Measurements from ENCODE around the gene ITGB1.
"Not testable (repeated sequence)": the region's sequence is repeated elsewhere in the genome, so short reads cannot be mapped to it uniquely, and the experiment has no call there.

The ITGB1 gene

DNA sequence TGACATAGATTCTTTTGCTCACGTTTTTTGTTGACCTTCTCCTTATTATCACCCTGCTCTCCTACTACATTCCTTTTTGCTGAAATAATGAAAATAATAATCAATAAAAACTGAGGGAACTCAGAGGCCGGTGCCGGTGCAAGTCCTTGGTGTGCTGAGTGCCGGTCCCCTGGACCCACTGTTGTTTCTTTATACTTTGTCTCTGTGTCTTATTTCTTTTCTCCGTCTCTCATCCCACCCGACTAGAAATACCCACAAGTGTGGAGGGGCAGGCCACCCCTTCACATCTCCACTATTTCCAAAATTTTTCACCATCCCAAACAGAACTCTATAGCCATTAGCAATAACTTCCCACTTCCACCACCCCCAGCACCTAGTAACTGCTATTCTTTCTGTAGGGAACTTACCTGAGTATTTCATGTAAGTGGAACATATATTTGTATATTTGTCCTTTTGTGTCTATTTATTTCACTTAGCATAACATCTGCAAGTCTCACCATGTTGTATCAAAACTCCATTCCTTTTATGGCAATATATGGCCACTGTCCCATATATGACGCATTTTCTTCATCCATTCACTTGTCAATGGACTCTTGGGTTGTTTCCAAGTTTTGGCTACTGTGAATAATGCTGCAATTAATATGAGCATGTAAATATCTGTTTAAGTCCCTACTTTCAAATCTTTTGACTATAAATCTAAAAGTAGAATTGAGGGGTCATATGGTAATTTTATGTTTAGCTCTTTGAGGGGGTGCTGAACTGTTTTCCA lies 62.6 kb downstream of the ITGB1 start:
- DNase-seq (ENCODE audit: low read depth); H3K27me3 ChIP-seq (replicated peaks; ENCODE audit: control insufficient read depth, insufficient read depth, low read length); H3K9ac ChIP-seq (ENCODE audit: low read length); H3K4me1 ChIP-seq (ENCODE audit: control insufficient read depth, insufficient read depth, low read length); H3K4me3 ChIP-seq (ENCODE audit: low read length); H3K9me3 ChIP-seq (ENCODE audit: control insufficient read depth, low read length): not testable (repeated sequence)
- H3K36me3 ChIP-seq (ENCODE audit: control insufficient read depth, insufficient read depth, low read length, severe bottlenecking) = peaks cover 51% of the 10 kb centered on the region

DNA sequence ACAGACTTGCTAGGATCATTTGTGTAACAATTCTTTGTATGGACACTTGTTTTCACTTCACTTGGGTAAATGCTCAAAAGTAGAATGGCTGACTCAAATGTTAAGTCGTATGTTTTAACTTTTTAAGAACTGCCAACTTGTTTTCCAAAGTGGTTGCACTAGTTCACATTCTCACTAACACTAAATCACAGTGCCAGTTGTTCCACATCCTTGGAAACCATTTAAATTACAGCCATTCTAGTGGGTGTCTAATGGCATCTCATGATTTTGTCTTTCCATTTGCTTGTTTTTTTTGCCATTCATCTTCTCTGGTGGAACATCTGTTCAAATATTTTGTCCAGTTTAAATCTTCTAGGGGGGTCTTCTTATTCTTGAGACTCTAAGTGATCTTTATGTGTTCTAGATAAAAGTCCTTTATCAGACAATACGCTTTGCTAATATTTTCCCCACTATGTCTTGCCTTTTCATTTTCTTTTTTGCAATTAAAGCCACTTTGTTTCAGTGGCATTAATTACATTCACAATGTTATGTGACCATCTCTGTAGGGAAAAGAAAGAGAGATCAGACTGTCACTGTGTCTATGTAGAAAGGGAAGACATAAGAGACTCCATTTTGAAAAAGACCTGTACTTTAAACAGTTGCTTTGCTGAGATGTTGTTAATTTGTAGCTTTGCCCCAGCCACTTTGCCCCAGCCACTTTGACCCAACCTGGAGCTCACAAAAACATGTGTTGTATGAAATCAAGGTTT lies 63.9 kb downstream of the ITGB1 start:
- Histone ChIP-seq H3K9ac (ENCODE audit: low read length) (no peak overlapping the region), H3K9me3 (ENCODE audit: control insufficient read depth, low read length) (no peaks in the 10 kb centered on the region), H3K4me3 (ENCODE audit: low read length) (no peak overlapping the region), H3K4me1 (ENCODE audit: control insufficient read depth, insufficient read depth, low read length) (no peaks in the 10 kb centered on the region), H3K36me3 (ENCODE audit: control insufficient read depth, insufficient read depth, low read length, severe bottlenecking) (peaks cover 39% of the 10 kb centered on the region), H3K27me3 (replicated peaks; ENCODE audit: control insufficient read depth, insufficient read depth, low read length) (no peaks in the 10 kb centered on the region)
- no peak for DNase-seq (ENCODE audit: low read depth)

DNA sequence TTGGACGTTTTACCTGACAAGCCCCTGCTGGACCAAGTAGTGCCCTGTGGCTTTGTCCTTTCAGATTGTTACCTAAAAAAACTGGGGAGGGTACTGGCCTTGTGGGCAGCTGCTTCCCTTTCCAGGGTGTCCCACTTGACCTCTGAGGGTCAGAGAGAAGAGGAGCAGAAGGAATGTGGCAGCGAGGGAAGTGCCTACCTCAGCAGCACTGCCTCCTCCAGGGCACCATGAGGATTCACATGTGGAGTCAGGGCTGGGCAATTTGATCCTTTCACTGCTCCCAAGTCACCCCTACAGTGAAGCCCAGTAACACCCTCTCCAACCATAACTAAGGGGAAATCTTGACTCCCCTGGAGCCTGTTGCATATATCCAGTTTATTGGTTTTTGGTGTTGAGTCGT lies 64.6 kb downstream of the ITGB1 start:
- Histone ChIP-seq H3K9ac (ENCODE audit: low read length) (no peak overlapping the region), H3K36me3 (ENCODE audit: control insufficient read depth, insufficient read depth, low read length, severe bottlenecking) (peaks cover 33% of the 10 kb centered on the region), H3K9me3 (ENCODE audit: control insufficient read depth, low read length) (no peaks in the 10 kb centered on the region), H3K4me3 (ENCODE audit: low read length) (no peak overlapping the region), H3K27me3 (replicated peaks; ENCODE audit: control insufficient read depth, insufficient read depth, low read length) (no peaks in the 10 kb centered on the region), H3K4me1 (ENCODE audit: control insufficient read depth, insufficient read depth, low read length) (no peaks in the 10 kb centered on the region)
- no peak for DNase-seq (ENCODE audit: low read depth)

DNA sequence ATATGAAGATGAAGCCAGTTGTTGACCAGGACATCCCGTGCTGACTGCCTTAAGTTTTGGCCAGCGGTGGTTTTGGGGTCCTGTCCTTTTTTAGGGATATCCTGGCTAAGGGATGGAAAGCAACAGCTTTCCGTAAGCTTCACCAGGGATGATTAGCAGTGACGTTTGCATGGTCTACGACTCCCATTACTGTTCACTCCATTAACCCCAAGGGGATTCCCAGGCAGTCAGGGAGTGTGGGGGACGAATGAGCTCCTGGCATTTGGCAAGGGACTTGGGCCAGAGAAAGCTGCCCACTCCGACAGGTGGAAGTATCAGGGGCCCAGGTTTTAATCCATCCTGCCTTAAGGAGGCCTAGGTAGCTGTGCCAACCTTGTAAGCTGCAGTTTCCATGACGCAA lies 66.8 kb downstream of the ITGB1 start:
- Histone ChIP-seq H3K36me3 (ENCODE audit: control insufficient read depth, insufficient read depth, low read length, severe bottlenecking) (peaks cover 11% of the 10 kb centered on the region), H3K9me3 (ENCODE audit: control insufficient read depth, low read length) (no peaks in the 10 kb centered on the region), H3K27me3 (replicated peaks; ENCODE audit: control insufficient read depth, insufficient read depth, low read length) (no peaks in the 10 kb centered on the region), H3K4me1 (ENCODE audit: control insufficient read depth, insufficient read depth, low read length) (no peaks in the 10 kb centered on the region), H3K9ac (ENCODE audit: low read length) (no peak overlapping the region), H3K4me3 (ENCODE audit: low read length) (no peak overlapping the region)
- DNase-seq (ENCODE audit: low read depth) = no peak

DNA sequence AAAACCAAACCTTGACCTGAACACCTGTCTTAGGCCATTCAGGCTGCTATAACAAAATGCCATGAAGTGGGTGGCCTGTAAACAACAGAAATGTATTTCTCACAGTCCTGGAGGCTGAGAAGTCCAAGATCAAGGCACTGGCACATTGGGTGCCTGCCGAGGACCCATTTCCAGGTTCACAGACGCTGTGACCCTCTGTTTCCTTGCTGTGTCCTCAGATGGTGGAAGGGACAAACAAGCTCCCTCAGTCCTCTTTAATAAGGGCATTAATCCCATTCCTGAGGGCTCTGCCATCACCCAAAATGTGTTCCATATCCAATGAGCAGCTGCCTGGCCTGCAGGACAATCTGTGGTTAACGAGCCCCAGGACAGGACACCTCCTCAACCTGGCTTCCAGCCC lies 67.6 kb downstream of the ITGB1 start:
- H3K27me3 ChIP-seq (replicated peaks; ENCODE audit: control insufficient read depth, insufficient read depth, low read length) = no peaks in the 10 kb centered on the region
- no peaks in the 10 kb centered on the region for H3K4me1 ChIP-seq (ENCODE audit: control insufficient read depth, insufficient read depth, low read length)
- H3K36me3 ChIP-seq (ENCODE audit: control insufficient read depth, insufficient read depth, low read length, severe bottlenecking) = peaks cover 3% of the 10 kb centered on the region
- H3K9me3 ChIP-seq (ENCODE audit: control insufficient read depth, low read length) = no peaks in the 10 kb centered on the region
- H3K9ac ChIP-seq (ENCODE audit: low read length) = no peak overlapping the region
- H3K4me3 ChIP-seq (ENCODE audit: low read length) = no peak overlapping the region
- no peak for DNase-seq (ENCODE audit: low read depth)

DNA sequence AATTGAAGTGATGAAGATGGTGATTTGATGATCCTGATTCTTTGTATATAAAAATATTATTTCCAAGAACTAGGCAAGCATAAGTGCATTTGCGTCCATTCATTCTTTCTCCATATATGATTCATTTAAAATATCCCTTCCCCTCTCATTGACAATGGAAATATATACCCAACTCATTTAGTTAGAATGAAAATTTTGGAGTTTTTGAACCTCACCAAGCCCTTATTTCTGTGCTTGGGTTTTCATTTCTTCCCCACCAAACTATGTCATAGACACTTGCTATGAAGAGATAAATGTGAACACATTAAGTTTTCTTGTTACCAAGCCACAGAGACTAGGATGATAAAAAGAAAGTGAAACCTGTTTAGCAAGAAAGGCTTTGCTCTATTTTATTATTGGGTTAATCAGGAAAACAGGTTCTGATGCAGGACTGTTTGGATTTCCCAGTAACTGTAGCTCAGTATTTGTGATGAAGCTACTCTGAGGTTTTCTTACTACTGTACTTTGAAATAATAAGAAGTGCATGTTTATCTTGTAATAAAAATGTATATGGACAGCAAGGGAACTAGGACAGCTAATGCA lies 68.3 kb downstream of the ITGB1 start:
- Histone ChIP-seq H3K36me3 (ENCODE audit: control insufficient read depth, insufficient read depth, low read length, severe bottlenecking) (no peaks in the 10 kb centered on the region), H3K9ac (ENCODE audit: low read length) (no peak overlapping the region), H3K4me3 (ENCODE audit: low read length) (no peak overlapping the region), H3K4me1 (ENCODE audit: control insufficient read depth, insufficient read depth, low read length) (no peaks in the 10 kb centered on the region), H3K9me3 (ENCODE audit: control insufficient read depth, low read length) (no peaks in the 10 kb centered on the region), H3K27me3 (replicated peaks; ENCODE audit: control insufficient read depth, insufficient read depth, low read length) (no peaks in the 10 kb centered on the region)
- DNase-seq (ENCODE audit: low read depth) = no peak

DNA sequence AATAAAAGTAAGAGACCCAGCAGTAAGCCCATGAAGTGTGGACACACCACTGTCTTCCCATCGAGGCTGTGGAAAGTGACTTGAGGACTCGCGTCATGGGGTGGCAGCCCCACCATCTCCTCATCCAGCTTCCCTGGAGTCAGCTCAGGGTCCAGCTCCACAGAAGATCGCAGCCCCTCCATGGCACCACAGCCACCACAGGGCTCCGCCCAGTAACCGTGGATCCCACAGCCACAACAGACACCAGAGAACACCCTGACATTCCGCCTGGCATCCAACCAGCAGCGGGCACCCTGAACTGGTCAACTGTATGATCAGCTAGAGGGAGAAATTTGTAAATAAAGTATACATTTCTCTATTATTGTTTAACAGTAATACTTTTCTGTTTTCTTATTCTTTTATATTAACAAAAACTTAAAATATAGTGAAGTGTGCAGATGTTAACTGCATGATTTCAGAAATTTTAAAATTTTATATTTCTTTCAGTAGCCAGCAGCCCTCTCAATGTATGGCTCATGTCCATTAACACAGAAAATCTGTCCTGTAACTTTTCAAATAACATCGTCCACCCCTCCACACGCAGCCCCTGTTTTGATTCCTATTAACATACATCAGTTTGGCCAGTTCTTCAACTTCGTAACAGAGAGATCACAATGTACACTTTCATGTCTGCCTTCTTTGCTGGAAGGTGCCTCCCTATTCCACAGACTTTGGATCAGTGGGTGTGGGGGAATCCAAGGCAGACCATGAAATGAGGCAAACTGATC lies 69.7 kb downstream of the ITGB1 start:
- Histone ChIP-seq H3K27me3 (replicated peaks; ENCODE audit: control insufficient read depth, insufficient read depth, low read length) (no peaks in the 10 kb centered on the region), H3K4me3 (ENCODE audit: low read length) (no peak overlapping the region), H3K36me3 (ENCODE audit: control insufficient read depth, insufficient read depth, low read length, severe bottlenecking) (no peaks in the 10 kb centered on the region), H3K4me1 (ENCODE audit: control insufficient read depth, insufficient read depth, low read length) (no peaks in the 10 kb centered on the region), H3K9me3 (ENCODE audit: control insufficient read depth, low read length) (no peaks in the 10 kb centered on the region), H3K9ac (ENCODE audit: low read length) (no peak overlapping the region)
- no peak for DNase-seq (ENCODE audit: low read depth)

DNA sequence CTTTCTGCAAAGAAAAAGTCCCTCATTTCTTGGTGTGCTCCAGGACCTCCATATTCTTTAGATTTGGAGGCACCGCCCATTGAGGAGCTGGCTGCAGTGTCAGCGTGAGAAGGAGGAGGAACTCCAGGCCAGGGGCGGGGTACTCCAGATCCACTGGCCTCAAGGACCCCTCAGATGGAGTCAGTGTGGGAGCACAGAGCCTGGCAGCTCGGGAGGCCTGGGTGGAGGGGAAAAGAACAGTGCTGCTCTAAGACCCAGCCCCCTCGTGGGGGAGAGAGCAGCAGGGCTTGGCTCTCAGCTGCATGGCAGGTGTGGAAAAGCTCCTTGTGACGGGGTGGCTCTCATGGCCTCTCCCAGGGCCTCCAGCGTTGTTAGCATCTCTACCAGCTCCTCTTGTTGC lies 70.5 kb downstream of the ITGB1 start:
- Histone ChIP-seq H3K4me3 (ENCODE audit: low read length) (no peak overlapping the region), H3K9ac (ENCODE audit: low read length) (no peak overlapping the region), H3K4me1 (ENCODE audit: control insufficient read depth, insufficient read depth, low read length) (no peaks in the 10 kb centered on the region), H3K9me3 (ENCODE audit: control insufficient read depth, low read length) (no peaks in the 10 kb centered on the region), H3K27me3 (replicated peaks; ENCODE audit: control insufficient read depth, insufficient read depth, low read length) (no peaks in the 10 kb centered on the region), H3K36me3 (ENCODE audit: control insufficient read depth, insufficient read depth, low read length, severe bottlenecking) (no peaks in the 10 kb centered on the region)
- no peak for DNase-seq (ENCODE audit: low read depth)

DNA sequence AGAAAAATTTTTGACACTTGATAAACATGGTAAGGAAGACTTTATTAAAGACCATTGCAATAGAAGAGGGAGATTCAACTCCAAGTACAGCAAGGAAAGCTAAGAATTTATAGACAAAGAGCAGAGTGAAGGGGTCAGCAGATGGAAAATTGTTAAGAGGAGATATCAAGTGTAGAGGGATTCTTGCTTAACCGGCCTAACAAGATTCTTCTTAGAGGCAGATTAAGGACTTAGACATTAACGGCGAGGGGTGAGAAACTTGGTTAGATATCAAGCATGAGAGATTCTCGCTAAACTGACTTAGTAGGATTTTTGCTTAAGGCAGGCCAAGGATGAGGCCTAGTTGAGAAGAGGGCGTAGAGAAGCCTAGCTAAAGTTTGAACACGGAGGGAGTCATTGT lies 76.0 kb downstream of the ITGB1 start:
- no peaks in the 10 kb centered on the region for H3K36me3 ChIP-seq (ENCODE audit: control insufficient read depth, insufficient read depth, low read length, severe bottlenecking)
- H3K9me3 ChIP-seq (ENCODE audit: control insufficient read depth, low read length) = no peaks in the 10 kb centered on the region
- H3K27me3 ChIP-seq (replicated peaks; ENCODE audit: control insufficient read depth, insufficient read depth, low read length) = no peaks in the 10 kb centered on the region
- H3K4me3 ChIP-seq (ENCODE audit: low read length) = no peak overlapping the region
- DNase-seq (ENCODE audit: low read depth) = no peak
- no peak overlapping the region for H3K9ac ChIP-seq (ENCODE audit: low read length)
- H3K4me1 ChIP-seq (ENCODE audit: control insufficient read depth, insufficient read depth, low read length) = no peaks in the 10 kb centered on the region

DNA sequence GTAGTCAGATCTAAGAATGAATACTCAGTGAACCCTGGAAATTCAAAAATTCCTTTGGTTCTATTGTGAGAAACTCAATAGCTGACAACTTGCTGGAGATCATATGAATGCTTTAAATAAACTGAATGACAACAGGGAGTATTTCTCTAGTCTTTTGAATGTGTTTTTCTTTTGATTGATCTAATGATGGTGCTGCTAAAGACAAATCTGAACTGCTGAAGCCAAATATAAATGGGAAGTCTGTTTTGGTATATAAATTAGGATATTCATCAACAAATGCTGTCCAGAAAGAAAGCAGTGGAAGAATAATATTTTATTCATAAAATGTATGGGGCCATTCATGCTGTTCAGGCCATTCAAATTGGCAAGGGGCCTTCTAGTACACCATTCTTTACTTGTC lies 79.4 kb downstream of the ITGB1 start:
- Histone ChIP-seq H3K9me3 (ENCODE audit: control insufficient read depth, low read length) (no peaks in the 10 kb centered on the region), H3K27me3 (replicated peaks; ENCODE audit: control insufficient read depth, insufficient read depth, low read length) (no peaks in the 10 kb centered on the region), H3K9ac (ENCODE audit: low read length) (no peak overlapping the region), H3K4me1 (ENCODE audit: control insufficient read depth, insufficient read depth, low read length) (no peaks in the 10 kb centered on the region), H3K4me3 (ENCODE audit: low read length) (no peak overlapping the region), H3K36me3 (ENCODE audit: control insufficient read depth, insufficient read depth, low read length, severe bottlenecking) (no peaks in the 10 kb centered on the region)
- DNase-seq (ENCODE audit: low read depth) = no peak

DNA sequence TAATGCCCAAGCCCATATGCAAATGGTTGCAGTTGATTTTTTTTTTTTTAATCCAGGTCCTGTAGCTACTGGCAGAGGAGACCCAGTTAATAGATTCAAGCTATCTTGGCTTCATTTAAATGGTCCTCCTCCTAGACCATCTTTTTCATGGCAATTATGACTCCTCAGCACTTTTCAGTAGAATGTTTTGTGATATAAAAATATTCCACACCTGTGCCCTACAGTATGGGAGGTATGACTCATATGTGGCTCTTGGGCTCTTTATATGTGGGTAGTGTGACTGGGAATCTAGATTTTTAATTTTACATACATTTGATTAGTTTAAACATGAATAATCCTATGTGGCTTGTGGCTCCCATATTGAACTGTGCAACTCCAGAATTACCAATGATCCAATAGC lies 80.1 kb downstream of the ITGB1 start:
- no peak for DNase-seq (ENCODE audit: low read depth)
- no peak overlapping the region for H3K9ac ChIP-seq (ENCODE audit: low read length)
- H3K36me3 ChIP-seq (ENCODE audit: control insufficient read depth, insufficient read depth, low read length, severe bottlenecking) = no peaks in the 10 kb centered on the region
- no peaks in the 10 kb centered on the region for H3K4me1 ChIP-seq (ENCODE audit: control insufficient read depth, insufficient read depth, low read length)
- H3K4me3 ChIP-seq (ENCODE audit: low read length) = no peak overlapping the region
- H3K9me3 ChIP-seq (ENCODE audit: control insufficient read depth, low read length) = no peaks in the 10 kb centered on the region
- no peaks in the 10 kb centered on the region for H3K27me3 ChIP-seq (replicated peaks; ENCODE audit: control insufficient read depth, insufficient read depth, low read length)

Measured in adipocyte (in vitro differentiated cells).